GM18505 (cell line): ENCODE results near the gene TREH.

Source experiments
- ATAC-seq: cut with Tn5 transposase; IDR thresholded peaks from one replicate; pipeline ENCODE4 v1.9.1; 2021; ENCODE audit not compliant: unreplicated experiment
- POLR2A ChIP-seq: IDR thresholded peaks from 4 replicates; pipeline ENCODE4 v1.6.1; 2011; ENCODE audit warnings: borderline replicate concordance; ENCODE audit not compliant: insufficient read depth, insufficient read length; ENCODE audit errors: extremely low read depth

Gene TREH

GRCh38 chr11:118640332-118641154 is 38.9 kb downstream of the TREH start:
- ATAC-seq, result no peak
- no peak for TF ChIP-seq POLR2A

GRCh38 chr11:118639899-118640298 is 39.6 kb downstream of the TREH start:
- no peak for TF ChIP-seq POLR2A
- no peak for ATAC-seq

- no peak for ATAC-seq
- TF ChIP-seq POLR2A, result no peak
These were observed 40.7 kb downstream of the TREH start for GRCh38 chr11:118638726-118639125.

- no peak for ATAC-seq
- TF ChIP-seq POLR2A, result no peak
These were observed 42.7 kb downstream of the TREH start for GRCh38 chr11:118636569-118637290.

GRCh38 chr11:118635642-118636041 is 43.8 kb downstream of the TREH start:
- no peak for TF ChIP-seq POLR2A
- no peak for ATAC-seq

GRCh38 chr11:118635237-118635591 is 44.2 kb downstream of the TREH start:
- no peak for ATAC-seq
- no peak for TF ChIP-seq POLR2A

DNA sequence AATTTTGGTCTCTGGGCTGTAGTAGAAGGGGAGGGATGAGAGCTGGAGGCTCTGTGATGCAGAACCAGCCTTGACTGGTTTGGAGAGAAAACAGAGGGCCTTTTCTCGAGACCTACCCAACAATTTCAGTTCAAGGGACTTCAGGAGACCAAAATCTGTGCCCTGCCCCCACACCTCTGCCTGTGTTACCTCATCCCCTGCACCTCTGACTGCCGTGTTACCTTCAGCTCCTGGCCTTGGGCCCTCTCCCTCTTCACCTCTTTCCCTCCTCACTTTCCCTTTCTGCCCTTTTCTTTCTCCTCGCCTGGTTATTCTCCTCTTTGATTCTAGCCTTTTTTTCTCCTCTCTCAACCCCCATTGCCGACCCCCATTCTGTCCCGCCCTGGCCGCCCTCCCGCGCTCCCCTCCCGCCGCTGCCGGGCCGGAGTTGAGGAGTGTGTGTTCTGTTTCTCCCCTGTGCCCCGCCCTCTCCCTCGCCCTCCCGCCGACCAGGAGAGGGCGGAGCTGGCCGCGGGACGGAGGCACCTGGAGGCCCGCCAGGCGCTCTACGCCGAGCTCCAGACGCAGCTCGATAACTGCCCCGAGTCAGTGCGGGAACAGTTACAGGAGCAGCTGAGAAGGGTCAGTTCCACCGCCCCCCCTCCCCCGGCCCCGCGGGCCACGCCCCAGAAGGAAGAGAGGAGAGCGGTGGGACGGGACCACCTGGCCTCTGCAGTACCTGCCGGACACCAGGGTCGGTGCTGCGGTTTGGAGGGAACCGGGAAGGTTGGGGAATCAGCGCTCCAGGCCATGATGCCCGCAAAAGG is 44.8 kb downstream of the TREH start:
- no peak for ATAC-seq
- no peak for TF ChIP-seq POLR2A

- ATAC-seq, result no peak
- no peak for TF ChIP-seq POLR2A
These were observed 45.5 kb downstream of the TREH start for GRCh38 chr11:118633979-118634378.

DNA sequence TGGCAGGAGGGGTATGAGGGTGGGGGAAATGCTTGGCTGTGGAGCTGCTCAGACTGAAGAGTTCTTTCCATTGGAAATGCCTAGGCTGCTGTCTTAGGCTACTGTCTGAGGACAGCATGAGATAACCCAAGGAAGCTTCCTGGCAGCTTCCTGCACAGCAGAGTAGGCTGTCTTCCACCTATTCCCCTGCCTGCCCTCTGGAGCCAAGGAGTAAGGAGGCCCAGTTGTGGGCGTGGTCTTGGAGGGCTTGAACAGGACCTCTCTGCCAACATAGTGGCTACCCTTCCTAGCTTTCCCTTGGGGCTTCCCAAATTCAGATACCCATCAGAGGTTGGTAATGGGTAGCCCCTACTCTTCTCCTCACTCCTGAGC is 46.1 kb downstream of the TREH start:
- no peak for TF ChIP-seq POLR2A
- ATAC-seq, result no peak

DNA sequence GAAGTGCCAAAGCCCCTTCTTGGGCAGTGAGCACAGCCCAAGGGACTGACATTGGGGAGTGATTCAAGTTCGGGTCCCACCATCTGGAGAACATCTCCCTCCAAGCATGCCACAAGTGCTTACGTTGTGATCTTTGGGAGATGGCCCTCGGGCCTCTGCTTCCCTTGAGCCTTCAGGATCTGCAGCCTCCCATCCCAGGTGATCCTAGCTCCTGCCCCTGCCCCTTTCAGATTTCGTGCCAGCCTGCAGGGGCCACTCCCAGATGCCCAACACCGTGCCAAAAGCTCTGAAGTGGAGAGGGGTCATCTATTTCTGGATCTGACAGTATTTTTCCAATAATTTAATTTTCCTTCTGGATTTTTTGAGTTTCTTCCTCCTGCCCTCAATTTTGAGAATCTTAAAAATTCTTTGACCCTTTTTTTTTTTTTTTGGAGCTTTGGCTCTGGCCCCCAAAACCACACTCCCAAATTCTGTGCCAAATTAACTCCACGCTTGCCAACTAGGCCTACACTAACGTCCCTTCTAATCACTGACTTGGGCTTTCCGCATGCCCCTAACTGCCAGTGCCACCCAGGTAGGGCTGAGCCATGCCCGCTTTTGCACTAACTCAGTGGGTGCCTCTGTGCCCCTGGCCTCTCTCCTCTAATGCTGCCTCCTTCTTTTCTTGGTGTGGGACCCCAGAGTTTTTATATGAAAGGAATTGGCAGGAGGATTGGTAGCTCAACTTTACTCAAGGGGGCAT is 46.7 kb downstream of the TREH start:
- no peak for ATAC-seq
- no peak for TF ChIP-seq POLR2A

- no peak for ATAC-seq
- TF ChIP-seq POLR2A, result no peak
These were observed 48.1 kb downstream of the TREH start for GRCh38 chr11:118631142-118631909.

- TF ChIP-seq POLR2A, result no peak
These were observed 49.4 kb downstream of the TREH start for GRCh38 chr11:118629761-118630661.

More at GRCh38 chr11:118629761-118630661, 49.4 kb downstream of the TREH start:
- ATAC-seq, result no peak
